ENCODE data around the gene SLC25A51.
"Not testable (repeated sequence)": the region's sequence is repeated elsewhere in the genome, so short reads cannot be mapped to it uniquely, and the experiment has no call there.

The SLC25A51 gene

DNA sequence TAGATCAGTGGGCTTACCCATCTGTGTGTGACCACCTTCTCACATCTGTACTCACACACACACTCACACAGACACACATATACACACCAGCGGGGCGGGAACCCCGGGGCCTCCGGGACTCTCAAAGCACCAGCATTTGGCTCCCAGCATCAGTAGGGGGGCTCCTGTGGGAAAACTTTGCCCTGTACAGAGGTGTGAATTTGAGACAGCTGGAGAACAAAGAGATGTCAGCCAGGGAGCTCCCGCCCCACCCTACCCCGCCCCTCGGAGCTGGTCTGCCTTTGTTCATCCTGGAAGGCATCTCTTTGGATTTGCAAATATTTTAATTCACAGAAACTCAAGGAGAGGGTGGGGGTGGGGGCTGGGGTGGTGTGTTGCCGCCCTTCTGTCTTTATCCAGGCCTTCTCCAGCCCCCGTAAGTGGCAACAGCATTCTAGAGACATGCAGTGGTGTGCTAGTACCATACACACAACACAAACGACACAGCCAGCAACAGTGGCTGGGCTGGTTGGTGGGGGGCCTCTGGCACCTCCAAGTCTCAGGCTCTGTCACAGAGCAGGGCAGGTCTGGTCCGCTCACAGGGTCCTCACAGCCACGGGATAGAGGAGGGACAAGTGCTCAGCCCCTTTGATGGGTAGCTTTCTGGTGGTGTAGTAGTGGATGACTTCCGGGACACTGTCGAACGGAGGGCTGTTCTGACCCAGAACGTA lies 15.5 kb upstream of the SLC25A51 start:
- DNase-seq (ENCODE audit: low spot score), result no peak

- DNase-seq (ENCODE audit: low spot score), result no peak
These were observed 14.8 kb upstream of the SLC25A51 start for GRCh38 chr9:37918665-37919170.

GRCh38 chr9:37917801-37918664 lies 14.1 kb upstream of the SLC25A51 start:
- DNase-seq (ENCODE audit: low spot score), result no peak

GRCh38 chr9:37917313-37917731 lies 13.4 kb upstream of the SLC25A51 start:
- no peak for DNase-seq (ENCODE audit: low spot score)

DNA sequence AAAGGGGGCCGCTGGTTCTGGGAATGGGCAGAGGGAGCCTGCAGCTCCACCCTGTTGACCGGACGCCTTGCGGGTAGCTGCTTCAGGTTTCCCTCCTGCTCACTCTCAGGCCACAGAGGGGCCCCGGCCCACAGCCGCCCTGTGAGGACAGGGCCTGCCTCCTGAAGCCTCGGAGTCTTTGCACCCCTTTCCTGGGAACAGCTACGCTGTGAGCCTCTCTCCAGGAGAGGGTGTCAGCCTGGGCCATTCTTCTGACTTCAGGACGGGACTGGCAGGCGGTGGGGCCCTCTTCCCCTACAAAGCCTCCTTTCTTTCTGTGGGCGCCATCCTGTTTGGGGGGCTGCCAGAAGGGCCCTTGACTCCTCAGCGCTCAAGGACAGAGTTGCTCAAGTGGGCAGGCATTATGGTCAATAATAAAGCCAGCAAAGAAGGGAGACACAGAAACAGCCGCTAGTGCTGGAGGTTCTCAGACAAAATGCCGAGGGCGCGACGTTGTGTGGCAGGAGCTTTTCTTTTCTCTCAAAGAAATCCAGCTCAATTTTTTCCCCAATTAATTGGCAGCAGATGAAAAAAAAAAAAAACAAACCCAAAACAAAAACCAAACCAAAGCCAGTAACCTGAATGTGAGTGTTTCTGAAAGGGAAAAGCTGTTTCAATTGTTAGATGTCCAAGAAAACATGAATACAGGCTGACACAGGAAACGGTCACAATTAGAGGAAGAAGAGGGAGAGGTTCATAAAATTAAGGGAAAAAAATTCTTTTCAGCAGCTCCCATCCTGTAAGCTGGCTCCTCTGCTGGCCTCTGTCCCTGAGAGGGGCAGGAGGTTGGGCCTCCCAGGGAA lies 12.8 kb upstream of the SLC25A51 start:
- DNase-seq (ENCODE audit: low spot score), result no peak

GRCh38 chr9:37915911-37916470 lies 12.1 kb upstream of the SLC25A51 start:
- DNase-seq (ENCODE audit: low spot score), result no peak

DNA sequence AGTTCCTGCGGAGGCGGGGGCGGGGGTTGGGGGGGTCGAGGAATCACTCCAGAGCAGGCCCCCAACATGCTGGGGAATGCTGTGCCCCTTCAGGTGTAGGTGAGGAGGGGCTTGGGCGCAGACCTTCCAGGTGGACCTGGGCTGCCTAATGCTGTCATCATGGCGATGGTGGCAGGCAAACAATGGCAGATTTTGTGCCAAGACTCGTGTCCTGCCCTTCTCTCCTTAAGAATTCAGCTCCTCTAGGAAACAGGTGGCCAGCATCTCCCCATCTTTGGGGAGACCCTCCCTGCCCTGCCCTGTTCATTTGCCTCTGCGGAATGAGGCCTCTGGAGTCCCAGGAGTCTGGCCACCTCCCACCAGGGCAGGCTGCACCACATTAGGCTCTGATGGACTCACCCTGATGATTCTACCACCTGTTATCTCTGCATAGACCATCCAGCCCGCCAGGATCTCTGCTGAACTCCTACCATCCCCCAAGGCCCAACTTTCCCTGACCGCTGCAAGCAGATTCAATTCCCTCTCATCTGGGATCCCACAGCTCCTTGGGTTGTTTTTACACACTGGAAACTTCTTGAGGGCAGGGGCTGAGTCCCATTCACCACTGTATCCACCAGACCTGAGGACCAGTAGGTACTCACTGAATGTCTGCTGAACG lies 10.9 kb upstream of the SLC25A51 start:
- DNase-seq (ENCODE audit: low spot score), result no peak

DNA sequence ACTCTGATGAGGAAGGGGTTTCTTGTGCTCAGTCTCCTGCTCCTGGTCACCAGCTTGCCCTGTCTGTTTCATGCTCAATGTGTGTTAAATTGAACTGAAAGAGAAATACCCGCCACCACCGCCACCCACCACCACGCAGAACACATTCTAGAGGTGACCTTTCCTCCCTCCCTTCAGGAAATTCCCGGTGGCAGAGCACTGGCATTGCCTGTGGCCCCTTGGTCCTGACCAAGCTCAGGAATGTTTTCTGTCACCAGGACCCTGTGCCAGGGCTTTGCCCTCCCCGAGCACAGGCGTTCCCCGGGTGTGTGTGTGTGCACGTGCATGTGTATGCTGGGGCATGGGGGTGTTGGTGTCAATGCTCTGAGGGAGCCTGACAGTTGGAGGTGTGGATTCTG lies 10.2 kb upstream of the SLC25A51 start:
- no peak for DNase-seq (ENCODE audit: low spot score)

DNA sequence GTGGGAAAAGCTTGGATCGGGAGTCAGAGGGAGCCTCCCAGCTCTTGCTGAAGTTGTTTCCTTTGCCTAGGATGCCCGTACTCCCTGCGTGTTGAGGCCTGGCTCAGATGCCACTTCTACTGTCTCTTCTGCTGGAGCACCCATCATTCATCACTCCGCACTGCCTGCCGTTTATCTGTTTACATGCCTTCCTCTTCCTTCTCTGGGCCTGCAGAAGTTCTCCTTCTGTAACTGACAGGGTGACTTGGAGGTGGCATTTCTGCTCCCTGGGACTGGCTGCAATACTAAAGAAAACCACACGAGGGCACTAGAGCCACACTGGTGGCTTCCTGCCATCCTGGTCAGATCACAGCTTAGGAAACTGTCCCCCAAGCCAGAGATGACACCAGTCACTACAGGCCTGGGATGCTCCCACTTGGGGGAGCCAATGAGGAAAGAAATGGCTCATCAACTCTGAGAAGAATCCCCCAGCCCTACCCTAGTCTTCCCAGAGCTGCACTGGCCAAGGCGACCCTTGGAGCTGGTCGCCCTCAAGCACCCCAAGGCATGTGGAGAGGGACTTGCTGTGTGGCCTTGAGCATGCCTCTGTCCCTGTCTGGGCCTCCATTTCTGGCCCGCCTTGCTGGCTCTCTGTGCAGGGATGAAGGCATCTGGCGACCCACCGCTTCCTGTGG lies 9.7 kb upstream of the SLC25A51 start:
- peak; percentile 79 for DNase-seq (ENCODE audit: low spot score)

DNA sequence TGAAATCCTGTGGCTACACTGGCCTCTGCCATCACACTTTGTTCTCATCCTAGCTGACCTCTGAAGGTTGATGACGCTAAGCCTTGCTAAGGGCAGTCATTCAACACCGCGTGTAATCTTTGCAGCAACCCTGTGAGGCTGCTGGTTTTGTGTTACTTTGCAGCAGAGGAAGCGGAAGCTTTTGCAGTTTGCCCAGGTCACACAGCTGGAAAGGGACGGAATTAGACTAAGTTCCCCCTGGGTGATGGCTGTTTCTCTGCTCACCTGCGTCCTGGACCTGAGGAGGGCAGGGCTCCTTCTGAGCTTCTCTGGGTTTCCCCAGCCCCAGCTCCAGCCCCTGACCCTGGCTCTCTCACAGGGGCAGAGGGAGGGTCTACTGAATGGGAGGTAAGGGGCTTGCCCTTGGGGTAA lies 7.3 kb upstream of the SLC25A51 start:
- DNase-seq (ENCODE audit: low spot score), result no peak

- DNase-seq (ENCODE audit: low spot score), result no peak
These were observed 6.3 kb upstream of the SLC25A51 start for GRCh38 chr9:37910271-37910670.

GRCh38 chr9:37909836-37910235 lies 5.9 kb upstream of the SLC25A51 start:
- not testable (repeated sequence) for DNase-seq (ENCODE audit: low spot score)

GRCh38 chr9:37909326-37909725 lies 5.4 kb upstream of the SLC25A51 start:
- no peak for DNase-seq (ENCODE audit: low spot score)

GRCh38 chr9:37908698-37909186 lies 4.8 kb upstream of the SLC25A51 start:
- DNase-seq (ENCODE audit: low spot score), result peak; percentile 38

GRCh38 chr9:37908283-37908682 lies 4.4 kb upstream of the SLC25A51 start:
- DNase-seq (ENCODE audit: low spot score), result no peak

- DNase-seq (ENCODE audit: low spot score), result no peak
These were observed 2.6 kb upstream of the SLC25A51 start for GRCh38 chr9:37906312-37907239.

DNA sequence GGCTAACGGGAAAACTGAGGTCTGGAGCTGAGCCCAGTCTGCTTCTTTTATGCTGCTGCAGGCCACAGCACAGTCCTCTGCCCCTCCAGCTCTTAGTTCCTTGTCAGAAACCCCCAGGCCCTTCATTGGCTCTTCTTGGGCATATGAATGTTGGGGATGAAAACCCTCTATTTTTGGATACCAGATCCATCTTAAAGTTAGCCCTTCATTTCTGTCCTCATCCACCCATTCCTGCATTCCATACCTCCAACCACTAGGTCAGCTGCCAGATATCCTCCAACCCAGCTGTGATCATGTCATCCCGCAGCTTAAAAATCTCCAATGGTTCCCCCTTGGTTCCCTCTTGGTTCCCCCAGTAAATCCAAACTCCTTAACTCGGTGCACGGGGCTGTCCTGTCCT lies 1.8 kb upstream of the SLC25A51 start:
- DNase-seq (ENCODE audit: low spot score), result no peak

DNA sequence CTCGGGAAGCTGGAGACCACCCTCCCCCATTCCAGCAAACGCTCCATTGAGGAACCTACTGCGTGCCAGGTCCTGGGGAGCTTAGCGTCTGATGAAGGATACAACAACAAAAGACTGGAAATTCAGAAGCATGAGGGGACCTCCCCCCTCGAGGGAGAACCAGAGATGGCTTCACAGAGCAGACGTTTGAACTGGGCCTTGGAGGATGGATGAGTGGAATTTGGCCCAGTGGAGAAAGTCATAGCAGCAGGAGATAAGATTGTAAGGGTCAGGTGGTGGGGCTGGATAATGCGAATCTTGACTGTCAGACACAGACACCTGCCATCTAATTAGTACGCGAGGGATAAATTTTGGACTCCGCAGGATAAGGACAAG lies 1.2 kb upstream of the SLC25A51 start:
- no peak for DNase-seq (ENCODE audit: low spot score)

GRCh38 chr9:37904445-37905130 lies 661 bp upstream of the SLC25A51 start:
- DNase-seq (ENCODE audit: low spot score), result no peak
